Measurements from ENCODE around the gene ING1.

Gene ING1

DNA sequence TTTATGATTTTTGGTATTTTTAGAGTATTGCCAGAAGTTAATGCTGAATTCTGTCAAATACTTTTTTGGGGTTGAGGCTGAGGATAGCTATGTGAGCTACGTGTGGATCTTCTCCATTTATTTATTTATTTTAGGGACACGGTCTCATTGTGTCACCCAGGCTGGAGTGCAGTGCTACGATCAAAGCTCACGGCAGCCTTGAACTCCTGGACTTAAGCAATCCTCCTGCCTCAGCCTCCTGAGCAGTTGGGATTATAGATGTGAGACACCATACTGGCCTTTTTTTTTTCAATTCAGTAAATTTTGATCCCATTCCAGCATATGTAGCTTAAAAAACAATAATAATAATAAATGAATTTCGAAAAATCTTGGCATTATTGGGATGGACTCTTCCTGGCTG lies 21.1 kb downstream of the ING1 start:
- Histone ChIP-seq H3K4me1 (ENCODE audit: insufficient read depth, low read length, severe bottlenecking) (no peaks in the 10 kb centered on the region), H2AFZ (ENCODE audit: low read length) (no peak overlapping the region), H3F3A (ENCODE audit: insufficient read depth, low read length) (no peaks in the 10 kb centered on the region), H3K4me2 (ENCODE audit: low read length) (no peak overlapping the region), H3K79me2 (ENCODE audit: insufficient read depth, low read length) (no peaks in the 10 kb centered on the region), H3K36me3 (ENCODE audit: insufficient read depth, low read length) (no peaks in the 10 kb centered on the region), H3K9ac (ENCODE audit: low read length) (no peak overlapping the region), H3K9me3 (ENCODE audit: low read length) (peaks cover 3% of the 10 kb centered on the region; the same call in 1 of the 2 replicates), H3K27ac (ENCODE audit: low read depth, low read length, poor library complexity, severe bottlenecking) (no peak overlapping the region), H3K9me2 (ENCODE audit: low read depth, low read length) (no peaks in the 10 kb centered on the region), H3K27me3 (ENCODE audit: insufficient read depth, low read length) (no peaks in the 10 kb centered on the region), H3K4me3 (ENCODE audit: low read depth, low read length, poor library complexity, severe bottlenecking) (no peak overlapping the region), H4K20me1 (ENCODE audit: insufficient read depth, low read length) (no peaks in the 10 kb centered on the region)
- TF ChIP-seq, protein P1, sequence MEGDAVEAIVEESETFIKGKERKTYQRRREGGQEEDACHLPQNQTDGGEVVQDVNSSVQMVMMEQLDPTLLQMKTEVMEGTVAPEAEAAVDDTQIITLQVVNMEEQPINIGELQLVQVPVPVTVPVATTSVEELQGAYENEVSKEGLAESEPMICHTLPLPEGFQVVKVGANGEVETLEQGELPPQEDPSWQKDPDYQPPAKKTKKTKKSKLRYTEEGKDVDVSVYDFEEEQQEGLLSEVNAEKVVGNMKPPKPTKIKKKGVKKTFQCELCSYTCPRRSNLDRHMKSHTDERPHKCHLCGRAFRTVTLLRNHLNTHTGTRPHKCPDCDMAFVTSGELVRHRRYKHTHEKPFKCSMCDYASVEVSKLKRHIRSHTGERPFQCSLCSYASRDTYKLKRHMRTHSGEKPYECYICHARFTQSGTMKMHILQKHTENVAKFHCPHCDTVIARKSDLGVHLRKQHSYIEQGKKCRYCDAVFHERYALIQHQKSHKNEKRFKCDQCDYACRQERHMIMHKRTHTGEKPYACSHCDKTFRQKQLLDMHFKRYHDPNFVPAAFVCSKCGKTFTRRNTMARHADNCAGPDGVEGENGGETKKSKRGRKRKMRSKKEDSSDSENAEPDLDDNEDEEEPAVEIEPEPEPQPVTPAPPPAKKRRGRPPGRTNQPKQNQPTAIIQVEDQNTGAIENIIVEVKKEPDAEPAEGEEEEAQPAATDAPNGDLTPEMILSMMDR (IDR thresholded peaks at IDR 0.05; ENCODE audit: low read length), result no peak
- no peak for TF ChIP-seq EZH2 (IDR thresholded peaks at IDR 0.05; ENCODE audit: borderline replicate concordance, low read length)

DNA sequence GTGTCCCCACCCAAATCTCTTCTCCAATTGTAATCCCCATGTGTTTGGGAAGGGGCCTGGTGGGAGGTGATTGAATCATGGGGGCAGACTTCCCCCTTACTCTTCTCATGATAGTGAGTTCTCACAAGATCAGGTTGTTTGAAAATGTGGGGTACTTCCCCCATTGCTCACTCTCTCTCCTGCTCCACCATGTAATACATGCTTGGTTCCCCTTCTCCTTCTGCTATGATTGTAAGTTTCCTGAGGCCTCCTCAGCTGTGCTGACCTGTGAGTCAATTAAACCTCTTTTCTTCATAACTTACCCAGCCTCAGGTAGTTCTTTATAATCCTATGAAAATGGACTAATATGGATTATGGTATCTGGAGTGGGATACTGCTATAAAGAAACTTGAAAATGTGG lies 24.1 kb downstream of the ING1 start:
- H3K79me2 ChIP-seq (ENCODE audit: insufficient read depth, low read length), result no peaks in the 10 kb centered on the region
- H3K9me2 ChIP-seq (ENCODE audit: low read depth, low read length), result no peaks in the 10 kb centered on the region
- no peaks in the 10 kb centered on the region for H4K20me1 ChIP-seq (ENCODE audit: insufficient read depth, low read length)
- no peak for TF ChIP-seq EZH2 (IDR thresholded peaks at IDR 0.05; ENCODE audit: borderline replicate concordance, low read length)
- TF ChIP-seq, protein P1 (IDR thresholded peaks at IDR 0.05; ENCODE audit: low read length), result no peak
- no peaks in the 10 kb centered on the region for H3F3A ChIP-seq (ENCODE audit: insufficient read depth, low read length)
- H3K9me3 ChIP-seq (ENCODE audit: low read length), result peaks cover 3% of the 10 kb centered on the region; the same call in 1 of the 2 replicates
- no peak overlapping the region for H3K4me2 ChIP-seq (ENCODE audit: low read length)
- no peaks in the 10 kb centered on the region for H3K27me3 ChIP-seq (ENCODE audit: insufficient read depth, low read length)
- no peak overlapping the region for H3K27ac ChIP-seq (ENCODE audit: low read depth, low read length, poor library complexity, severe bottlenecking)
- no peaks in the 10 kb centered on the region for H3K4me1 ChIP-seq (ENCODE audit: insufficient read depth, low read length, severe bottlenecking)
- H3K4me3 ChIP-seq (ENCODE audit: low read depth, low read length, poor library complexity, severe bottlenecking), result no peak overlapping the region
- no peak overlapping the region for H2AFZ ChIP-seq (ENCODE audit: low read length)
- no peak overlapping the region for H3K9ac ChIP-seq (ENCODE audit: low read length)
- H3K36me3 ChIP-seq (ENCODE audit: insufficient read depth, low read length), result no peaks in the 10 kb centered on the region

DNA sequence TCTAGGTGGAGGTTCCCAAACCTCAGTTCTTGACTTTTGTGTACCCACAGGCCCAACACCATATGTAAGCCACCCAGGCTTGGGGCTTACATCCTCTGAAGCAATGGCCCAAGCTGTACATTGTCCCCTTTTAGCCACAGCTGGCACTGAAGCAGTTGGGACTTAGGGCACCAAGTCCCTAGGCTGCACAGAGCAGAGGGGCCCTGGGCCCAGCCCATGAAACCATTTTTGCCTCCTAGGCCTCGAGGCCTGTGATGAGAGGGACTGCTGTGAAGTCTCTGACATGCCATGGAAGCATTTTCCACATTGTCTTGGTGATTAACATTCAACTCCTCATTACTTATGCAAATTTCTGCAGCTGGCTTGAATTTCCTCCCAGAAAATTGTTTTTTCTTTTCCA lies 30.2 kb downstream of the ING1 start:
- Histone ChIP-seq H4K20me1 (ENCODE audit: insufficient read depth, low read length) (no peaks in the 10 kb centered on the region), H2AFZ (ENCODE audit: low read length) (no peak overlapping the region), H3K36me3 (ENCODE audit: insufficient read depth, low read length) (no peaks in the 10 kb centered on the region), H3K4me3 (ENCODE audit: low read depth, low read length, poor library complexity, severe bottlenecking) (no peak overlapping the region), H3K27ac (ENCODE audit: low read depth, low read length, poor library complexity, severe bottlenecking) (no peak overlapping the region), H3F3A (ENCODE audit: insufficient read depth, low read length) (no peaks in the 10 kb centered on the region), H3K9ac (ENCODE audit: low read length) (no peak overlapping the region), H3K9me3 (ENCODE audit: low read length) (peaks cover 14% of the 10 kb centered on the region; the same call in 1 of the 2 replicates), H3K9me2 (ENCODE audit: low read depth, low read length) (no peaks in the 10 kb centered on the region), H3K4me2 (ENCODE audit: low read length) (no peak overlapping the region), H3K4me1 (ENCODE audit: insufficient read depth, low read length, severe bottlenecking) (no peaks in the 10 kb centered on the region), H3K27me3 (ENCODE audit: insufficient read depth, low read length) (no peaks in the 10 kb centered on the region; the same call in 1 of the 2 replicates), H3K79me2 (ENCODE audit: insufficient read depth, low read length) (no peaks in the 10 kb centered on the region)
- TF ChIP-seq, protein P1 (IDR thresholded peaks at IDR 0.05; ENCODE audit: low read length), result no peak
- no peak for TF ChIP-seq EZH2 (IDR thresholded peaks at IDR 0.05; ENCODE audit: borderline replicate concordance, low read length)

All from OCI-LY1 (cell line).